Aorta (tissue), 5 donors: ENCODE data around the gene NCKAP5. TPM values are rescaled to one million over a fixed set of nuclear protein-coding genes. Genes with fewer than 3 reads are reported as not detected.

ENCODE experiments used
- ATAC-seq: fragments of 200-7000 bp; cut with Tn5 transposase; one replicate; pipeline ENCODE4 v1.9.1; 2022; ENCODE audit warnings: moderate library complexity; ENCODE audit not compliant: low FRiP score
- DNase-seq, 2 donors: peaks; one replicate each; pipeline ENCODE4 v3.0.0-alpha.2; 2020
- H3K27ac ChIP-seq, 2 donors: one replicate each; pipeline ENCODE4 v1.5.1; 2013; ENCODE audit warnings: low read length in 2 of 2, mild to moderate bottlenecking in 2 of 2, moderate library complexity in 2 of 2, control low read depth in 1 of 2, inconsistent platforms in 1 of 2, low read depth in 1 of 2
- H3K27me3 ChIP-seq, 2 donors: one replicate each; pipeline ENCODE4 v1.6.1; 2013; ENCODE audit warnings: control low read depth in 1 of 2, low read length in 1 of 2, mild to moderate bottlenecking in 1 of 2, moderate library complexity in 1 of 2; ENCODE audit not compliant: insufficient read depth in 2 of 2, control insufficient read depth in 1 of 2
- H3K36me3 ChIP-seq, 2 donors: one replicate each; pipeline ENCODE4 v1.6.1; 2013; ENCODE audit warnings: control low read depth in 1 of 2, low read length in 1 of 2, mild to moderate bottlenecking in 1 of 2; ENCODE audit not compliant: insufficient read depth in 2 of 2, control insufficient read depth in 1 of 2
- H3K4me1 ChIP-seq, 2 donors: one replicate each; pipeline ENCODE4 v1.6.1; 2013; ENCODE audit warnings: low read length in 2 of 2, control low read depth in 1 of 2, mild to moderate bottlenecking in 1 of 2, moderate library complexity in 1 of 2; ENCODE audit not compliant: insufficient read depth in 2 of 2, control insufficient read depth in 1 of 2
- H3K4me3 ChIP-seq, 2 donors: one replicate each; pipeline ENCODE4 v1.5.1; 2013; ENCODE audit warnings: low read length in 2 of 2, control low read depth in 1 of 2, mild to moderate bottlenecking in 1 of 2
- H3K9me3 ChIP-seq: one replicate; pipeline ENCODE4 v1.6.1; 2013; ENCODE audit warnings: mild to moderate bottlenecking, low read length; ENCODE audit not compliant: control insufficient read depth
- WGBS, 2 donors: extraction: QIAGEN DNeasy Blood & Tissue Kit; methylation state at CpG; one replicate each; pipeline ENCODE4 v1.1.7; 2013; 5-methylcytosine and 5-hydroxymethylcytosine counted together
- intact Hi-C, 2 donors: fragments of 100-400 bp; cut with DNase I; formaldehyde crosslinking; loops; one replicate each; pipeline versions ENCODE4 v1.14.2 to v1.15.0; 2022
- polyA plus RNA-seq, 2 donors: library from polyadenylated mRNA; stranded (reverse); fragments of 200-250 nt; gene quantifications; one replicate each; pipeline ENCODE4 v1.2.3, GENCODE V29; 2013
- total RNA-seq, 2 donors: library from RNA; stranded (reverse); fragmentation: NEBNext Ultra II Directional; extraction: Animal tissue kit (Norgen Biotek cat#: 25700); gene quantifications; one replicate each; pipeline ENCODE4 v1.2.1, GENCODE V29; 2021
- donor health status: healthy with polysubstance abuse.
- donor health status: Bipolar disorder and iron deficiency.
- donor health status: DM: no; HTN: no; CAD: no.
- donor health status: DM: no; HTN: no; CAD: no.
- donor health status: DM: yes; HTN: yes; CAD: no.

Gene NCKAP5
- total and polyA plus RNA-seq, 4 donors: 0.75 to 7.5 (median 2.4) TPM; not detected in 1

- intact Hi-C loops: no loop called here
- no peak overlapping the region for H3K27ac ChIP-seq
- H3K4me3 ChIP-seq: no peak overlapping the region
- H3K9me3 ChIP-seq: no peaks in the 10 kb centered on the region
- no peaks in the 10 kb centered on the region for H3K36me3 ChIP-seq
- H3K27me3 ChIP-seq: no peaks in the 10 kb centered on the region
- DNase-seq (no peak), ATAC-seq (no peak)
- WGBS, 2 donors: 2 to 11% methylated on average over 2 of the region's 2 CpGs
- H3K4me1 ChIP-seq: no peaks in the 10 kb centered on the region
Observed at GRCh38 chr2:132774189-132774588, 794.1 kb downstream of the NCKAP5 start.

GRCh38 chr2:132773331-132773730 lies 794.9 kb downstream of the NCKAP5 start:
- Histone ChIP-seq H3K9me3 (no peaks in the 10 kb centered on the region), H3K4me1 (no peaks in the 10 kb centered on the region), H3K27me3 (no peaks in the 10 kb centered on the region), H3K27ac (no peak overlapping the region), H3K4me3 (no peak overlapping the region), H3K36me3 (no peaks in the 10 kb centered on the region)
- 68 to 73% methylated on average over 3 of the region's 3 CpGs for WGBS, 2 donors
- intact Hi-C loops: no loop called here
- ATAC-seq (no peak), DNase-seq (no peak)

- Histone ChIP-seq H3K4me3 (no peak overlapping the region), H3K27me3 (no peaks in the 10 kb centered on the region), H3K27ac (no peak overlapping the region), H3K4me1 (no peaks in the 10 kb centered on the region), H3K36me3 (no peaks in the 10 kb centered on the region), H3K9me3 (no peaks in the 10 kb centered on the region)
- no peak for DNase-seq
- 48 to 57% methylated on average over 2 of the region's 2 CpGs for WGBS, 2 donors
- intact Hi-C loops: no loop called here
- ATAC-seq: no peak
Observed at GRCh38 chr2:132772340-132772739, 795.9 kb downstream of the NCKAP5 start.

GRCh38 chr2:132766573-132766972 lies 801.7 kb downstream of the NCKAP5 start:
- no peak for ATAC-seq
- DNase-seq: no peak
- intact Hi-C loops: no loop called here
- Histone ChIP-seq H3K9me3 (no peaks in the 10 kb centered on the region), H3K27ac (no peak overlapping the region), H3K36me3 (no peaks in the 10 kb centered on the region), H3K4me1 (no peaks in the 10 kb centered on the region), H3K27me3 (no peaks in the 10 kb centered on the region), H3K4me3 (no peak overlapping the region)
- 96 to 100% methylated on average over 1 of the region's 1 CpG for WGBS, 2 donors

- H3K27me3 ChIP-seq: no peaks in the 10 kb centered on the region
- H3K27ac ChIP-seq: no peak overlapping the region
- 77 to 85% methylated on average over 1 of the region's 1 CpG for WGBS, 2 donors
- DNase-seq: no peak
- H3K4me1 ChIP-seq: no peaks in the 10 kb centered on the region
- no peaks in the 10 kb centered on the region for H3K36me3 ChIP-seq
- H3K4me3 ChIP-seq: no peak overlapping the region
- H3K9me3 ChIP-seq: no peaks in the 10 kb centered on the region
- ATAC-seq: no peak
- intact Hi-C loops: no loop called here
Observed at GRCh38 chr2:132761437-132761836, 806.8 kb downstream of the NCKAP5 start.

- H3K9me3 ChIP-seq: no peaks in the 10 kb centered on the region
Observed at GRCh38 chr2:132760971-132761370, 807.3 kb downstream of the NCKAP5 start.

GRCh38 chr2:132760405-132760804 lies 807.9 kb downstream of the NCKAP5 start:
- no peak overlapping the region for H3K4me3 ChIP-seq
- H3K4me1 ChIP-seq: no peaks in the 10 kb centered on the region
- no peaks in the 10 kb centered on the region for H3K36me3 ChIP-seq
- ATAC-seq: no peak
- intact Hi-C loops: no loop called here
- DNase-seq: no peak
- H3K27ac ChIP-seq: no peak overlapping the region
- H3K27me3 ChIP-seq: no peaks in the 10 kb centered on the region
- no peaks in the 10 kb centered on the region for H3K9me3 ChIP-seq

More at GRCh38 chr2:132760971-132761370, 807.3 kb downstream of the NCKAP5 start:
- DNase-seq (no peak), ATAC-seq (no peak)
- Histone ChIP-seq H3K4me3 (no peak overlapping the region), H3K27ac (no peak overlapping the region), H3K27me3 (no peaks in the 10 kb centered on the region), H3K4me1 (no peaks in the 10 kb centered on the region), H3K36me3 (no peaks in the 10 kb centered on the region)
- intact Hi-C loops: no loop called here
- 57 to 62% methylated on average over 4 of the region's 4 CpGs for WGBS, 2 donors

- H3K9me3 ChIP-seq: no peaks in the 10 kb centered on the region
Observed at GRCh38 chr2:132758995-132759394, 809.3 kb downstream of the NCKAP5 start.

GRCh38 chr2:132757676-132758075 lies 810.6 kb downstream of the NCKAP5 start:
- no peak for DNase-seq
- no peak for ATAC-seq

More at GRCh38 chr2:132758995-132759394, 809.3 kb downstream of the NCKAP5 start:
- DNase-seq (no peak), ATAC-seq (no peak)
- no peaks in the 10 kb centered on the region for H3K27me3 ChIP-seq
- no peak overlapping the region for H3K27ac ChIP-seq
- intact Hi-C loops: no loop called here
- H3K4me3 ChIP-seq: no peak overlapping the region
- H3K4me1 ChIP-seq: no peaks in the 10 kb centered on the region
- no peaks in the 10 kb centered on the region for H3K36me3 ChIP-seq

More at GRCh38 chr2:132757676-132758075, 810.6 kb downstream of the NCKAP5 start:
- no peaks in the 10 kb centered on the region for H3K9me3 ChIP-seq
- 64 to 67% methylated on average over 3 of the region's 3 CpGs for WGBS, 2 donors
- no peaks in the 10 kb centered on the region for H3K36me3 ChIP-seq
- H3K27ac ChIP-seq: no peak overlapping the region
- no peak overlapping the region for H3K4me3 ChIP-seq
- no peaks in the 10 kb centered on the region for H3K4me1 ChIP-seq
- no peaks in the 10 kb centered on the region for H3K27me3 ChIP-seq
- intact Hi-C loops: no loop called here
